ENCODE measurements around the gene KLHL40. TPM values are rescaled to one million over a fixed set of nuclear protein-coding genes. Genes with fewer than 3 reads are reported as not detected.

The KLHL40 gene
- total and polyA plus RNA-seq, 10 of the 15 experiments (the other 5 are each of a cell fraction or from before 2014, with no cell fraction given) = not detected

- no TSS peak for BruUV-seq (replicated peaks)
- H4K20me1 ChIP-seq (ENCODE audit: control insufficient read depth, insufficient read depth) = no peaks in the 10 kb centered on the region
- SMC1A ChIA-PET (ENCODE audit: uncharacterized antibody, unreplicated experiment) = no interaction called here
- no peaks in the 10 kb centered on the region for H3K9me3 ChIP-seq (replicated peaks; ENCODE audit: control insufficient read depth, insufficient read depth, low read length)
- no peak within 1 kb of the TSS for H3K4me3 ChIP-seq
- intact Hi-C loops (cut with micrococcal nuclease; ENCODE audit: unreplicated experiment) (no loop called here), in situ Hi-C loops (cut with MboI) (no loop called here)
- no peaks in the 10 kb centered on the region for H3K79me2 ChIP-seq (ENCODE audit: control insufficient read depth, insufficient read depth, low read length)
- no peak for FAIRE-seq
- no peak for DNase-seq (ENCODE audit: low read depth, low spot score)
- H3K4me2 ChIP-seq (ENCODE audit: control insufficient read depth, insufficient read depth) = no peak within 1 kb of the TSS
- ATAC-seq = no peak
- POLR2A ChIA-PET = no interaction called here
- no peaks in the 10 kb centered on the region for H3K27me3 ChIP-seq (replicated peaks in 1 of 2; ENCODE audit: control insufficient read depth in 2 of 2, insufficient read depth in 2 of 2, low read length in 1 of 2)
- 33% methylated on average over 16 of the region's 21 CpGs for WGBS (ENCODE audit: insufficient coverage, insufficient replicate concordance, low lambda C conversion rate, missing lambda C conversion rate)
- H3K9ac ChIP-seq (ENCODE audit: control insufficient read depth, insufficient read depth, low read length) = no peak within 1 kb of the TSS
- no peak within 1 kb of the TSS for H3K27ac ChIP-seq (ENCODE audit: control insufficient read depth, insufficient read depth)
- H2AFZ ChIP-seq (ENCODE audit: control insufficient read depth, low read depth, low read length) = no peak within 1 kb of the TSS
- CTCF ChIA-PET = no interaction called here
- RAD21 ChIA-PET (ENCODE audit: unreplicated experiment) = interaction anchor here (0.6 kb wide), 1 partner anchor 120 kb away, joined by 4 read pairs; no protein-coding TSS in a partner anchor
- no peaks in the 10 kb centered on the region for H3K4me1 ChIP-seq (ENCODE audit: control insufficient read depth, insufficient read depth, low read length)
- no peaks in the 10 kb centered on the region for H3K36me3 ChIP-seq (ENCODE audit: control insufficient read depth in 2 of 2, insufficient read depth in 2 of 2, low read length in 1 of 2)
- TF ChIP-seq ZBED1 (IDR thresholded peaks at IDR 0.05; ENCODE audit: borderline replicate concordance) (no peak), CUX1 (IDR thresholded peaks at IDR 0.05; ENCODE audit: insufficient replicate concordance, low read depth, low read length) (no peak), SIN3A (IDR thresholded peaks at IDR 0.05; ENCODE audit: low read depth, low read length) (no peak), ZNF217 (IDR thresholded peaks at IDR 0.05) (no peak), MTA3 (IDR thresholded peaks at IDR 0.05; ENCODE audit: borderline replicate concordance, low read length) (no peak), TAF1 (IDR thresholded peaks at IDR 0.05; ENCODE audit: borderline replicate concordance, low read depth, low read length) (no peak), CTCF (IDR thresholded peaks at IDR 0.05 in 2 of 3, conservative IDR thresholded peaks at IDR 0.05 in 1 of 3; ENCODE audit: control insufficient read depth in 2 of 3, extremely low read depth in 1 of 3, insufficient read depth in 1 of 3, low read depth in 3 of 3, low read length in 3 of 3) (no peak), IRF5 (IDR thresholded peaks at IDR 0.05; ENCODE audit: borderline replicate concordance) (no peak), ZBTB4 (CRISPR knock-in tag; IDR thresholded peaks at IDR 0.05) (no peak), NFYA (IDR thresholded peaks at IDR 0.05; ENCODE audit: borderline replicate concordance, low read depth, low read length) (no peak), RUNX3 (IDR thresholded peaks at IDR 0.05; ENCODE audit: low read length) (no peak)
Observed at GRCh38 chr3:42702066-42702951, 17.0 kb downstream of the KLHL40 start, which contains the start of gene HHATL. Gene HHATL (minus strand): TSS chr3:42702798. CDS start chr3:42700826, 1,972 bp downstream.
